Measurements from ENCODE around the gene DISP3.

GRCh38 chr1:11514366-11514765, 35.4 kb downstream of the DISP3 start:
- TF ChIP-seq YY1 (IDR thresholded peaks at IDR 0.05; ENCODE audit: insufficient read depth, insufficient read length): no peak
- TF ChIP-seq ZNF274 (IDR thresholded peaks at IDR 0.05; ENCODE audit: low read depth, low read length): no peak

Measured in NT2/D1 (cell line).